ENCODE data around the gene TLCD4. TPM values are rescaled to one million over a fixed set of nuclear protein-coding genes. Genes with fewer than 3 reads are reported as not detected.
"Not testable (repeated sequence)": the region's sequence is repeated elsewhere in the genome, so short reads cannot be mapped to it uniquely, and the experiment has no call there.

The TLCD4 gene
- total RNA-seq, 2 experiments from 2014 or later, result 0.03 to 0.06 TPM

DNA sequence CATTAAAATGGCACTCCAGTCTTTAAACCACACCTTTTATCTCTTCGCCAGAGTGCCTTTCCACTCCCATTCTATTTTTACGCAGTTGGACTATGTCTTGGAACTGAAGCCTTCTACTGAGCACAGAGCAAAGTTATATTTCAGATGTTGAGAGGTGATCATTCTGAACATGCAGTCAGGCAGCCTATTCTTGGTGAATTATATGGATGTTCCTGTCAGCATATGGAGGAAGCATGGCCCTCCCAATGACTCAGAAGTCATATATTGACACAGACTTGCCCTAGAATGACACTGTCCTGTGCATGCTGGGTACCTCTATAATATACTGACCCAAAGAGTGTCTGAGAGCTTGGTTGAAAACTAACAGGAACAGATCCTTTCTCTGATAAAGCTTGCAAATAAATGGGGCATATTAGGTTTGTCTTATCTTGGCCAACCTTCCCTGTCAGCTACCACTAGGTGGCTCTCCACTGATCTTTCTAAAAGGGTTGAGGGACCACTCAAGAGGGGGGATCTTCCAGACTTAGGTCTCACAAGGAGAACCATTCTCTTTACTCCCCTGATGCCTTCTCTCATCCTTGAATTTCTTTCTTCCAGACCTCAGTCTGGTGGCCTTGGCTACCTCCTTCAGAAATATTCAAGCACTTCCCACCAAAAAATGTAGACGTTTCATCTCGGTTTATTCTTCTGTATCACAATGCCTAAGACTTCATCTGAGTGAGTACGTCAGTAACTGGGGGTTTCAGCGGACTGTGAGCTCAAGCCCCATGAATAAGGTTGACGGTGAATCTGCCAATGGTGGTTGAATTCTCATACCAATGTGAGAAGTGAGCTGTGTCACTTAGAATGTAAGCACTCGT lies 32.6 kb upstream of the TLCD4 start:
- H3K4me1 Mint-ChIP-seq, result no peaks in the 10 kb centered on the region
- no peaks in the 10 kb centered on the region for H3K9me3 Mint-ChIP-seq
- H3K4me3 Mint-ChIP-seq, result no peak overlapping the region
- no peak for ATAC-seq (ENCODE audit: low read depth)
- POLR2A ChIA-PET, result interaction anchor here (1.5 kb wide), 1 partner anchor 149 kb away, joined by 7 read pairs; the partner anchor contains the start of gene RWDD3
- no peak overlapping the region for H3K27ac Mint-ChIP-seq
- no peak for DNase-seq
- peaks cover 21% of the 10 kb centered on the region for H3K27me3 Mint-ChIP-seq
- no peaks in the 10 kb centered on the region for H3K36me3 Mint-ChIP-seq

DNA sequence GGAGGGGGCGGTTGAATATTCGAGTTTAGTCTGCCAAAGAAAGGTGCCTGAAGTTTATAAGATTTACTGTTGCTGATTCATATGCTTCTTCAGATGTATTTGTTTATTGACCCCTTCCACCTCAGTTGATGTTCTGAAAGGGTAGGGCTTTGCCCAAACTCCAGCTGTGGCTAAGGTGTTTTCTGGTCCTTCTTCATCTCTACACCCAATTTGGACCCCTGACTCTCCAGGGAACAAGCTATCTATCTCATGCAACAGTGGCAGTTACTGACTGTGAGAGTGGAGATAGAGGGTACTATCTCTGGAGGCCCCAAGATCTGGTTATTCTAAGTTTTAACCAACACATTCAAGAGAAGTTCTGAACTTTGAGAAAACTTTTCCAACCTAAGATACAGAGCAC lies 31.8 kb upstream of the TLCD4 start:
- peaks cover 24% of the 10 kb centered on the region for H3K27me3 Mint-ChIP-seq
- ATAC-seq (ENCODE audit: low read depth), result no peak
- DNase-seq, result no peak
- H3K9me3 Mint-ChIP-seq, result no peaks in the 10 kb centered on the region
- no peak overlapping the region for H3K27ac Mint-ChIP-seq
- POLR2A ChIA-PET, result interaction anchor here (1.5 kb wide), 1 partner anchor 148 kb away, joined by 7 read pairs; the partner anchor contains the start of gene RWDD3
- H3K4me3 Mint-ChIP-seq, result no peak overlapping the region
- H3K36me3 Mint-ChIP-seq, result no peaks in the 10 kb centered on the region
- H3K4me1 Mint-ChIP-seq, result no peaks in the 10 kb centered on the region

DNA sequence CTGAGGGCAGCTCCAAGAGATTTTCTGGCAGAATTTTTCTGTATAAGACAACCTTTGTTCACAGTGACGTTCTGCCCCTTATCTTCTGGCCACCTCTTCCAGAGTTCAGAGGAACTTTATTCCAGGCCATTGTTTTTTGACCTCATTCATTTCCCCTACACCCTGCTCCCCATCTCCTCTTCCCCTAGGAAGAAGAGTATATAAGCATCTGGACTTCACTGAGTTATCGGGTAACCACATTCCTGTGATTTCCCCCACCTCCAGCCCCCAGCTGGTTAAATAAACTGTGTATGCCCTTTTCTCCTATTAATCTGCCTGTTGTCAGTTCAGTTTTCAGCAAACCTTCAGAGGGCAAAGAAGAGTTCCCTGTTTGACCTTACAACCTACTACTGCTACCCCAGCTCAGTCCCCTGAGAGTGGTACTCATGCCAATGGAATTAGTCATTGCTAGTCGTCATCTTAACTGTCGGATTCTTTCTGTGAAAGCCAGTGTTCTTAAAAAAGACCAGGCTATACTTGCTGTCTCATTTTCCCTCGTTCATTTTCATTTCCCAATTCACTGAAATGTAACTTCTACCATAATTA lies 30.1 kb upstream of the TLCD4 start:
- Mint-ChIP-seq H3K9me3 (no peaks in the 10 kb centered on the region), H3K27me3 (peaks cover 25% of the 10 kb centered on the region), H3K36me3 (no peaks in the 10 kb centered on the region), H3K4me1 (no peaks in the 10 kb centered on the region), H3K27ac (no peak overlapping the region), H3K4me3 (no peak overlapping the region)
- ATAC-seq (ENCODE audit: low read depth) (no peak), DNase-seq (no peak)
- POLR2A ChIA-PET, result no interaction called here

DNA sequence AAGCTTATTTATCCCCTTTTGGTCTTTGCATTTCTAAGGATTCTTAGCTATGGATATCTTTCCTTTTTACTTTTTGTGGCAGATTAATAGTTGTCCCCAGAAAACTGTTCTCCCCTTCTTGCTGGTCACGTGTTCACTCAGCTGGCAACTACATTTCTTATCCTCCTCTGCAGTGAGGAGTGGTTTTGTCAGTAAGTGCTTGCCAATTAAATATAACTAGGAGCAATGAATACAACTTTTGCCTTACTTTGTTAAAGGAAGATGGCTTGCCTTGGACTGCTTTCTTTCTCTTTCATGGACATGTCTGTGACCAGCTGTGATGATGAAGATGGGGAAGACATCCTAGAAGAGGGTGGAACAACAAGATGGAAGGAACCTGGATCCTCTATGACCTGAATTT lies 28.9 kb upstream of the TLCD4 start:
- no peaks in the 10 kb centered on the region for H3K4me1 Mint-ChIP-seq
- no peaks in the 10 kb centered on the region for H3K9me3 Mint-ChIP-seq
- DNase-seq (no peak), ATAC-seq (ENCODE audit: low read depth) (no peak)
- H3K36me3 Mint-ChIP-seq, result no peaks in the 10 kb centered on the region
- H3K27me3 Mint-ChIP-seq, result peaks cover 31% of the 10 kb centered on the region
- H3K4me3 Mint-ChIP-seq, result no peak overlapping the region
- H3K27ac Mint-ChIP-seq, result no peak overlapping the region
- POLR2A ChIA-PET, result no interaction called here

DNA sequence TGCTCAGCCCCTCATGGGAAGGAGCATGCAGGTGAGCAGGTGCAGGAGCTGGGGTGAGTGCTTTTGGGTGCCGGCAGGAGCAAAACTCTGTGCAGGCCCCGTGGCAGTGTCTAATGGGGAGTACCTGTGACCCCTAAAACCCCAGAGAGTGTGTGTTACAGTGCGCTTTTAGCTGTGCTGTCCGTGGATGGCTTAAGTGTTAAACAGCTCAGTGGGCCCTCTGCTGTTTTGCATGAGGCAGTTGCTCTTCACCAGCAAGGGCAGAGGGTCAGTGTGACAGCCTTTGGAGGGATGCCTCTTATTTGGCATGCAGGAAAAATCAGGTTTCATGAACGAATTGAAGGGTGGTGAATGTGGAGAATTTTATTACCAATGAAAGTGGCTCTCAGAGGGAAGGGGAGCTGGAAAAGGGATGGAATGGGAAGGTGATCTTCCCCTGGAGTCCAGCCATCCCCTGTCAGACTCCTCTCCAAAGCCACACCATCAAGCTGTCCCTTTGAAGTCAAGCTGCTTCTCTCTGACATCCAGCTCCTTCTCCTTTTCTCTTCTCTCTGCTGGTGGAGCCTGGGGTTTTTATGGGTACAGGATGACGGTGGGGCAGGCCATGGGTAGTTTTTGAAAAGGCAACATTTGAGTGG lies 27.4 kb upstream of the TLCD4 start:
- Mint-ChIP-seq H3K9me3 (no peaks in the 10 kb centered on the region), H3K36me3 (no peaks in the 10 kb centered on the region), H3K27me3 (peaks cover 29% of the 10 kb centered on the region), H3K4me1 (no peaks in the 10 kb centered on the region), H3K4me3 (no peak overlapping the region), H3K27ac (no peak overlapping the region)
- no peak for DNase-seq
- POLR2A ChIA-PET, result no interaction called here
- ATAC-seq (ENCODE audit: low read depth), result no peak

DNA sequence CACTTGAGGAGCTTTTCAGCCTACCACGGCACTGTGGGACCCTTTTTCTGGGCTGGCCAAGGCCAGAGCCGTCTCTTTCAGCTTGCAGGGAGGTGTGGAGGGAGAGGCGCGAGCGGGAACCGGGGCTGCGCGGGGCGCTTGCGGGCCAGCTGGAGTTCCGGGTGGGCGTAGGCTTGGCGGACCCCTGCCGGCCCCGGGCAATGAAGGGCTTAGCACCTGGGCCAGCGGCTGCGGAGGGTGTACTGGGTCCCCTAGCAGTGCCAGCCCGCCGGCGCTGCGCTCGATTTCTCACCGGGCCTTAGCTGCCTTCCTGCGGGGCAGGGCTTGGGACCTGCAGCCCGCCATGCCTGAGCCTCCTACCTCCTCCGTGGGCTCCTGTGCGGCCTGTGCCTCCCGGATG lies 25.9 kb upstream of the TLCD4 start:
- H3K4me3 Mint-ChIP-seq; POLR2A ChIA-PET; H3K27ac Mint-ChIP-seq; DNase-seq; H3K9me3 Mint-ChIP-seq; H3K36me3 Mint-ChIP-seq; H3K4me1 Mint-ChIP-seq; ATAC-seq (ENCODE audit: low read depth): not testable (repeated sequence)
- peaks cover 26% of the 10 kb centered on the region for H3K27me3 Mint-ChIP-seq

DNA sequence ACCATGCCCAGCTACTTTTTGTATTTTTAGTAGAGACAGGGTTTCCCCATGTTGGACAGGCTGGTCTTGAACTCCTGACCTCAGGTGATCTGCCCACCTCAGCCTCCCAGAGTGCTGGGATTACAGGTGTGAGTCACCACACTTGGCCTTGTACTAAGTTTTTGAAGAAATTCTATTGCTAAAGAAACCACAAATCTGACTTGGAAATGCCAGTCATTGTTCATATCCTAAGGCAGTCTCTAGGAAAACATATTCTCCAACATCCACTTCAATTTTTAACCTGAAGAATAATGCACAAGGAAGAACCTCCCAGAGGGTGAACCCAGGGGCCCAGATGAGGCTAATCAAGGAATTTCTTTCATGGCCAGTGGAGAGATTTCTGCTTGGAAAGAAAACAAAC lies 24.3 kb upstream of the TLCD4 start:
- H3K27ac Mint-ChIP-seq; DNase-seq; H3K4me1 Mint-ChIP-seq; H3K4me3 Mint-ChIP-seq; ATAC-seq (ENCODE audit: low read depth); H3K36me3 Mint-ChIP-seq; POLR2A ChIA-PET; H3K9me3 Mint-ChIP-seq: not testable (repeated sequence)
- H3K27me3 Mint-ChIP-seq, result peaks cover 26% of the 10 kb centered on the region

DNA sequence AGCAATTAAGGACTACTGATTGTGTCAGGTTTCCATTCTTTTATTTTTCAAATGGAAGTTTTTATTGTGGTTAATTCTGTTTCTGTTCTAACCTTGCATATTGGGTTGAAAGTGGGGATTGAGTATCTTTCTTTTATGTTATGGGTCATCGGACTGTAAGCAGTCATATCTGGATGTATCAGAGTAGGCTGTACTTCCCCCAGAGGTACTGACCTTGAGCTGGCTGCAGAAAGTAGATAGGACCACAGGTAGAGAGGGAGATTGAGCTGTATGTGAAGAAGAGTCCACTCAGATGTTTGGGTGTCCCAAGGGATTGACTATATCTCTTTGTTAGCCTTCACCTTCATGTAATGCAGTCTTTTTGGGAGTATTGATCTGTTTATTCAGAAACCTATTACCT lies 23.9 kb upstream of the TLCD4 start:
- Mint-ChIP-seq H3K4me1 (no peaks in the 10 kb centered on the region), H3K9me3 (no peaks in the 10 kb centered on the region), H3K4me3 (no peak overlapping the region), H3K27ac (no peak overlapping the region), H3K27me3 (peaks cover 26% of the 10 kb centered on the region), H3K36me3 (no peaks in the 10 kb centered on the region)
- POLR2A ChIA-PET, result no interaction called here
- DNase-seq (no peak), ATAC-seq (ENCODE audit: low read depth) (no peak)

DNA sequence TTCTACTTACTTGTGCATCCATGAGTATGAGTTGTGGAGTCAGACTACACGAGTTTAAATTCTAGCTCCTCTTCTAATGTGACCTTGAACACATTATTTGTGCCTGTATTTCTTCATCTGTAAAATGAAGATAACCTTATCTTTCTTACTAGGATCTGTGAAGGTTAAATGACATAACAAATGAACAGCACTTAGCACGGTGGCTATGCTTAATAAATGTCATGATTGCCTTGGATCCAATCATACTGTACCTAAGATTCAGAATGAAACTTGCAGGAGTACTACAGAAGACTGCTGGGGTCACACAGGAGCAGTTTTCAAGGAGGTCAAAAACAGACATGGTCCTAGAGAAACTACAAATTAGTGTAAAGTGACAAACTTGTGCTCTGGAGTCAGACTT lies 22.2 kb upstream of the TLCD4 start:
- no peaks in the 10 kb centered on the region for H3K4me1 Mint-ChIP-seq
- no peak overlapping the region for H3K27ac Mint-ChIP-seq
- ATAC-seq (ENCODE audit: low read depth), result no peak
- H3K9me3 Mint-ChIP-seq, result no peaks in the 10 kb centered on the region
- no peaks in the 10 kb centered on the region for H3K36me3 Mint-ChIP-seq
- H3K27me3 Mint-ChIP-seq, result peaks cover 16% of the 10 kb centered on the region
- POLR2A ChIA-PET, result no interaction called here
- DNase-seq, result no peak
- H3K4me3 Mint-ChIP-seq, result no peak overlapping the region

DNA sequence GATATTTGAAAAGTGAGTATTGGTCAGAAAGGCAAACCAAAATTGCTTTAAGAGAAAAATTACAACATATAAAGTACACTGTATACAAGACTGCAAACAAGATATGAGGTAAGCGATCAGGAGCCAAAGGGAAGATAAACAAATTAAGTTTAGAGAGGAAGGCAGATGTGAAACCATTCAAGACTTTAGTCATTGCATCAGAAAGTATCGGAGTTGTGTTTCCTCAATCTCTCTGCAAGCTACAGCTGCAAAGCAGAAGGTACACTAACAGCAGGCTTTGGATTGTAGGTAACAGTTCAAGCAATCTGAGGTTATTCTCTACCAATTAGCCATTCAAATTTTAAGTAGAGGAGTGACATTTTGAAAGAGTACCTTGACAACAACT lies 21.3 kb upstream of the TLCD4 start:
- no peak overlapping the region for H3K4me3 Mint-ChIP-seq
- H3K27me3 Mint-ChIP-seq, result peaks cover 11% of the 10 kb centered on the region
- H3K36me3 Mint-ChIP-seq, result no peaks in the 10 kb centered on the region
- ATAC-seq (ENCODE audit: low read depth), result no peak
- no peaks in the 10 kb centered on the region for H3K4me1 Mint-ChIP-seq
- H3K9me3 Mint-ChIP-seq, result no peaks in the 10 kb centered on the region
- POLR2A ChIA-PET, result no interaction called here
- no peak overlapping the region for H3K27ac Mint-ChIP-seq
- no peak for DNase-seq

DNA sequence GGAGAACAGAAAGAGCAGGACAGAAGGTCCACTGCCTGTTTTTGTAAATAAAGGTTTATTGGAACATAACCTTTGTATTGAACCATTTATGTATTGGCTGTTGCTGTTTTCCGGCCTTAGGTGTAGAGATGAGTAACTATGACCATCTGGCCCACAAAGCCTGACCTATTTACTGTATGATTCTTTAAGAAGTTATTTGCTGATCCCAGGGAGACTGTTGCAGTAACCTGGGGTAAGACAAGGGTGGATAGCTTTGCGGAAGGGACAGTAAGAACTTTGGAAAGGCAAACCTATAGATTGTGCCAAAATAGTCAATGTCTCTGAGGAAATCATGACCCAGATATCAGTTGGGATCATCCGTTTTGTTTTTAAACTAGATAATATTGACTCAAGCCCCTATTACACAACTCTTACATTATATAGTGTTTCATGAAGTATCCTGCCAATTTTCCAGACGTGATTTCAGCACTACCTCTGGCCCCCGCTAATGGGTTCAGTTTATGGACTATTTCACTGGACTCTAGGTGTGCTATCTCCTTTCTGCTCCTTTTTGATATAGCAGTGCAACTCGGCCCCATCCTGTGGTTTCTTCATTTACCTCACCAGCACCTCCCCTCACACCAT lies 20.8 kb upstream of the TLCD4 start:
- H3K36me3 Mint-ChIP-seq, result no peaks in the 10 kb centered on the region
- H3K27me3 Mint-ChIP-seq, result peaks cover 8% of the 10 kb centered on the region
- DNase-seq (no peak), ATAC-seq (ENCODE audit: low read depth) (no peak)
- H3K27ac Mint-ChIP-seq, result no peak overlapping the region
- H3K9me3 Mint-ChIP-seq, result no peaks in the 10 kb centered on the region
- H3K4me1 Mint-ChIP-seq, result no peaks in the 10 kb centered on the region
- POLR2A ChIA-PET, result no interaction called here
- no peak overlapping the region for H3K4me3 Mint-ChIP-seq

DNA sequence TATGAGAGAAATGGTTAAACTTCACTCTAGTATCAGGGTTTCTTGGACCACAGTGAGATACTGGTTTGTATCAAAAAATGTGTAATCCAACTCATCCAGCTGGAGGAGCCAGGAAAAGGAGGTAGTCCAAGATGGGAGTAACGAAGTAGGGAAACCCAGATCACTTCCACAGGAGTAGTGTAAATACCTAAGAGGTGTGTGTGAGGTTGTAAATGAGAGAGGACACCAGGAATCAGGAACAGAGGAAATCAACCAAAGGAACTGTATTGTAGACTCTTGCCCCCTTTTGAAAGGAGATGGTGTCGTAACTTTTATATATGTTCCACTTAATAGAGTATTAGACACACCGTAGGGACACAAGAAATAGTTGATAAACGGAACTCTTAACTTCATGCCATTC lies 19.7 kb upstream of the TLCD4 start:
- H3K27ac Mint-ChIP-seq, result no peak overlapping the region
- H3K9me3 Mint-ChIP-seq, result no peaks in the 10 kb centered on the region
- ATAC-seq (ENCODE audit: low read depth) (no peak), DNase-seq (no peak)
- H3K36me3 Mint-ChIP-seq, result no peaks in the 10 kb centered on the region
- H3K27me3 Mint-ChIP-seq, result peaks cover 8% of the 10 kb centered on the region
- H3K4me3 Mint-ChIP-seq, result no peak overlapping the region
- no peaks in the 10 kb centered on the region for H3K4me1 Mint-ChIP-seq
- POLR2A ChIA-PET, result no interaction called here

DNA sequence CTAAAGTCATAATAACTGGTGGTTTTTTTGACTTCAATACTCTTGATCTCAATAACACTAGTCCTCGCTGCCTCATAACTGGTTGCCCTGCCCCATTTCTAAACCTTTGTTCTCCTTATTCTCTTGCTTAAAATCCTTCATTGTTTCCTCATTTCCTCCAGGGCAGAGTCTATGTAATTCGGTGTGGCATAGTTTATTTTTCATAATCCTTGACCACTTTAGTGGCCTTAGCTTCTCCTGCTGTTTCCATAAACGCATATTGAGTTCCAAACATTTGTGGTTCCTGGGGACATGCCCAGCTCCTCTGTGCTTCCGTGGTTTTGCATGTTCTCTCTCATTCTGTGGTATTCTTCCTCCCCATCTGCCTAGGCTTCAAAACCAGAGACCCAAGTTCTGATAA lies 19.0 kb upstream of the TLCD4 start:
- H3K27ac Mint-ChIP-seq, result no peak overlapping the region
- H3K27me3 Mint-ChIP-seq, result peaks cover 3% of the 10 kb centered on the region
- POLR2A ChIA-PET, result no interaction called here
- H3K4me3 Mint-ChIP-seq, result no peak overlapping the region
- H3K36me3 Mint-ChIP-seq, result no peaks in the 10 kb centered on the region
- no peaks in the 10 kb centered on the region for H3K4me1 Mint-ChIP-seq
- DNase-seq (no peak), ATAC-seq (ENCODE audit: low read depth) (no peak)
- H3K9me3 Mint-ChIP-seq, result no peaks in the 10 kb centered on the region

DNA sequence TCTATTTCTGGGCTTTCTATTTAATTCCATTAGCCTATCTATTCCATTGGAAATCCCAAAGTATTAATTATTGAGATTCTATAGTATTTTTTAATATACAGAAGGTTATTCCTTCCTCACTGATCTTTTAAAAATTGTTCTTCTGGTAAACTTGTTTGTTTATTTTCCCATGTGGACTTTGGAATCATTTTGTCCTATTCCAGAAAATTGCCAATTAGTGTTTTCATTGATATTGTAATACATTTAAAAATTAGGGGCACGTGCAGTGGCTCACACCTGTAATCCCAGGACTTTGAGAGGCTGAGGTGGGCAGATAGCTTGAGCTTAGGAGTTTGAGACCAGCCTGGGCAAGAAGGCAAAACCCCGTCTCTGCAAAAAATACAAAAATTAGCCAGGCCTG lies 8.4 kb upstream of the TLCD4 start:
- Mint-ChIP-seq H3K36me3 (no peaks in the 10 kb centered on the region), H3K27me3 (peaks cover 26% of the 10 kb centered on the region)
- POLR2A ChIA-PET, result no interaction called here

More for the DNA sequence above, 8.4 kb upstream of the TLCD4 start:
- no peak overlapping the region for H3K27ac Mint-ChIP-seq
- H3K9me3 Mint-ChIP-seq, result no peaks in the 10 kb centered on the region
- H3K4me1 Mint-ChIP-seq, result no peaks in the 10 kb centered on the region
- ATAC-seq (ENCODE audit: low read depth) (no peak), DNase-seq (no peak)
- H3K4me3 Mint-ChIP-seq, result no peak overlapping the region

Measured in activated naive CD8-positive, alpha-beta T cell treated with anti-CD3 and anti-CD28 coated beads, Interleukin-2, amount 10 ng/mL, durations not matched to agents 7 days and 5 days (primary cell).